DND-41 (cell line): Measurements from ENCODE around the gene RESF1.
A peak's percentile ranks its signal among the peaks of the same experiment; 100 is the strongest.

Experiments used
- ATAC-seq: fragments of 200-7000 bp; cut with Tn5 transposase; 3 replicates; pipeline ENCODE4 v1.9.1; 2021; ENCODE audit warnings: low read depth; ENCODE audit not compliant: insufficient read depth
- DNase-seq: peaks from one replicate; pipeline ENCODE4 v3.0.0-alpha.2; 2020
- H2AFZ ChIP-seq: 2 replicates; pipeline ENCODE4 v1.6.0; 2012; ENCODE audit warnings: low read depth, low read length
- H3K27ac ChIP-seq: 2 replicates; pipeline ENCODE4 v1.5.1; 2012; ENCODE audit warnings: low read length, inconsistent platforms
- H3K27me3 ChIP-seq: fragments of 200-600 bp; sonication (generic); 2 replicates; pipeline ENCODE4 v1.6.0; 2012; ENCODE audit warnings: low read length, mild to moderate bottlenecking, inconsistent platforms; ENCODE audit not compliant: insufficient read depth, poor library complexity
- H3K36me3 ChIP-seq: 2 replicates; pipeline ENCODE4 v1.5.1; 2012; ENCODE audit warnings: low read length, inconsistent platforms; ENCODE audit not compliant: insufficient read depth
- H3K4me1 ChIP-seq: 2 replicates; pipeline ENCODE4 v1.5.1; 2012; ENCODE audit warnings: mild to moderate bottlenecking, low read length; ENCODE audit not compliant: insufficient read depth
- H3K4me2 ChIP-seq: 2 replicates; pipeline ENCODE4 v1.6.0; 2012; ENCODE audit warnings: mild to moderate bottlenecking, moderate library complexity, low read length, inconsistent platforms; ENCODE audit not compliant: insufficient read depth
- H3K4me3 ChIP-seq, 2 experiments: fragments of 200-600 bp in 1 of 2; shearing (Covaris generic) in 1 of 2; 2 replicates each; pipeline ENCODE4 v1.5.1; 2012 to 2016; ENCODE audit warnings: inconsistent platforms in 2 of 2, low read length in 2 of 2, mild to moderate bottlenecking in 2 of 2, low read depth in 1 of 2, moderate library complexity in 1 of 2
- H3K79me2 ChIP-seq: 2 replicates; pipeline ENCODE4 v1.6.0; 2012; ENCODE audit warnings: low read length, inconsistent platforms; ENCODE audit not compliant: insufficient read depth
- H3K9ac ChIP-seq: 2 replicates; pipeline ENCODE4 v1.6.0; 2012; ENCODE audit warnings: low read depth, mild to moderate bottlenecking, inconsistent platforms, low read length, moderate library complexity
- H3K9me3 ChIP-seq: 2 replicates; pipeline ENCODE4 v1.5.1; 2012; ENCODE audit warnings: low read length, moderate library complexity, mild to moderate bottlenecking, inconsistent platforms; ENCODE audit not compliant: insufficient read depth, severe bottlenecking
- H4K20me1 ChIP-seq: 2 replicates; pipeline ENCODE4 v1.6.0; 2012; ENCODE audit warnings: low read length; ENCODE audit not compliant: insufficient read depth
- CTCF ChIP-seq: IDR thresholded peaks from 2 replicates; pipeline ENCODE4 v1.5.1; 2012; ENCODE audit warnings: borderline replicate concordance, low read length, moderate library complexity, mild to moderate bottlenecking; ENCODE audit not compliant: poor library complexity, severe bottlenecking; ENCODE audit errors: extremely low read depth
- EZH2 ChIP-seq: IDR thresholded peaks from 3 replicates; pipeline ENCODE4 v1.6.1; 2012; ENCODE audit warnings: borderline replicate concordance, low read depth, mild to moderate bottlenecking, moderate library complexity, low read length, inconsistent platforms; ENCODE audit not compliant: severe bottlenecking

Gene RESF1

GRCh38 chr12:31964280-31964679 lies 5.1 kb downstream of the RESF1 start:
- Histone ChIP-seq H3K4me1 (peaks cover 56% of the 10 kb centered on the region), H3K9me3 (peaks cover 9% of the 10 kb centered on the region), H3K27ac (no peak overlapping the region), H3K79me2 (peaks cover 99% of the 10 kb centered on the region), H3K4me3 (peak overlapping the region in 1 of 2 experiments; percentile 34; a peak in 2 of 4 replicates), H3K27me3 (no peaks in the 10 kb centered on the region), H3K36me3 (peaks cover 85% of the 10 kb centered on the region), H3K9ac (no peak overlapping the region), H2AFZ (no peak overlapping the region), H3K4me2 (peak overlapping the region; percentile 35), H4K20me1 (peaks cover 34% of the 10 kb centered on the region; the same call in 1 of the 2 replicates)
- DNase-seq (no peak), ATAC-seq (no peak)
- TF ChIP-seq EZH2 = no peak
- no peak for TF ChIP-seq CTCF

GRCh38 chr12:31965090-31965489 lies 5.9 kb downstream of the RESF1 start:
- DNase-seq = no peak
- Histone ChIP-seq H4K20me1 (peaks cover 34% of the 10 kb centered on the region; the same call in 1 of the 2 replicates), H2AFZ (no peak overlapping the region), H3K9me3 (peaks cover 16% of the 10 kb centered on the region), H3K27ac (peak overlapping the region; percentile 24; the same call in 1 of the 2 replicates), H3K4me2 (peak overlapping the region; percentile 35), H3K4me3 (0 out of 4 replicates have a peak overlapping the region, but pooled peaks of 1 of the 2 experiments have one; percentile 34), H3K27me3 (no peaks in the 10 kb centered on the region), H3K36me3 (peaks cover 93% of the 10 kb centered on the region), H3K9ac (no peak overlapping the region), H3K79me2 (peaks cover 99% of the 10 kb centered on the region), H3K4me1 (peaks cover 56% of the 10 kb centered on the region)
- TF ChIP-seq EZH2 (no peak), CTCF (no peak)
- ATAC-seq = 0 out of 3 replicates have a peak, but pooled peaks have one; percentile 26

GRCh38 chr12:31966558-31967205 lies 7.5 kb downstream of the RESF1 start:
- Histone ChIP-seq H3K4me3 (no peak overlapping the region), H3K4me2 (peak overlapping the region; percentile 18; the same call in 1 of the 2 replicates), H3K9me3 (peaks cover 30% of the 10 kb centered on the region), H3K27me3 (no peaks in the 10 kb centered on the region), H3K9ac (no peak overlapping the region), H2AFZ (no peak overlapping the region), H3K27ac (peak overlapping the region; percentile 33), H3K36me3 (peaks cover 95% of the 10 kb centered on the region), H3K79me2 (peaks cover 99% of the 10 kb centered on the region), H3K4me1 (peaks cover 44% of the 10 kb centered on the region), H4K20me1 (peaks cover 23% of the 10 kb centered on the region; the same call in 1 of the 2 replicates)
- ATAC-seq (0 out of 3 replicates have a peak, but pooled peaks have one; percentile 22), DNase-seq (no peak)
- TF ChIP-seq EZH2 (no peak), CTCF (no peak)
